Loucy (cell line): Measurements from ENCODE around the gene ABCC8.

Source experiments
- H2AFZ ChIP-seq: fragments of 200-600 bp; sonication (generic); 2 replicates; pipeline ENCODE4 v1.6.0; 2016; ENCODE audit warnings: antibody characterized with exemption, mild to moderate bottlenecking, low read length, moderate library complexity
- H3F3A ChIP-seq: fragments of 200-600 bp; 2 replicates; pipeline ENCODE4 v1.6.0; 2016; ENCODE audit warnings: antibody characterized with exemption, low read depth, mild to moderate bottlenecking
- H3K27me3 ChIP-seq: fragments of 200-600 bp; sonication (generic); 2 replicates; pipeline ENCODE4 v1.6.1; 2014; ENCODE audit warnings: low read length, mild to moderate bottlenecking; ENCODE audit not compliant: insufficient read depth, poor library complexity, severe bottlenecking
- H3K36me3 ChIP-seq: fragments of 200-600 bp; sonication (generic); 2 replicates; pipeline ENCODE4 v1.6.1; 2016; ENCODE audit warnings: low read length; ENCODE audit not compliant: insufficient read depth
- H3K4me1 ChIP-seq: fragments of 200-600 bp; sonication (generic); 2 replicates; pipeline ENCODE4 v1.5.1; 2014; ENCODE audit warnings: low read length, mild to moderate bottlenecking; ENCODE audit not compliant: insufficient read depth, poor library complexity, severe bottlenecking
- H3K4me2 ChIP-seq: fragments of 200-600 bp; sonication (generic); 2 replicates; pipeline ENCODE4 v1.6.0; 2014; ENCODE audit warnings: antibody characterized with exemption, low read length, low read depth, mild to moderate bottlenecking; ENCODE audit not compliant: poor library complexity, severe bottlenecking
- H3K4me3 ChIP-seq: fragments of 200-600 bp; sonication (generic); 2 replicates; pipeline ENCODE4 v1.5.1; 2014; ENCODE audit warnings: low read length, mild to moderate bottlenecking, mixed read lengths; ENCODE audit not compliant: poor library complexity, severe bottlenecking
- H3K79me2 ChIP-seq: fragments of 200-600 bp; sonication (generic); 2 replicates; pipeline ENCODE4 v1.6.1; 2014; ENCODE audit warnings: low read length; ENCODE audit not compliant: insufficient read depth
- H3K9ac ChIP-seq: fragments of 200-600 bp; sonication (generic); 2 replicates; pipeline ENCODE4 v1.6.0; 2014; ENCODE audit warnings: mild to moderate bottlenecking, low read depth, low read length, moderate library complexity; ENCODE audit not compliant: poor library complexity, severe bottlenecking
- H3K9me2 ChIP-seq: fragments of 200-600 bp; sonication (generic); replicated peaks from 2 replicates; pipeline ENCODE4 v1.6.1; 2016; ENCODE audit warnings: low read depth, low read length, mixed read lengths
- H3K9me3 ChIP-seq: fragments of 200-600 bp; sonication (generic); 2 replicates; pipeline ENCODE4 v1.6.1; 2014; ENCODE audit warnings: mild to moderate bottlenecking, antibody characterized with exemption, low read length, low read depth; ENCODE audit not compliant: insufficient read depth
- H4K20me1 ChIP-seq: fragments of 200-600 bp; sonication (generic); 2 replicates; pipeline ENCODE4 v1.6.0; 2014; ENCODE audit warnings: antibody characterized with exemption, low read length, mild to moderate bottlenecking; ENCODE audit not compliant: insufficient read depth, poor library complexity, severe bottlenecking
- EZH2phosphoT487 ChIP-seq: fragments of 200-600 bp; IDR thresholded peaks from 2 replicates; pipeline ENCODE4 v1.6.1; 2018; ENCODE audit warnings: antibody characterized with exemption, mild to moderate bottlenecking, moderate library complexity, borderline replicate concordance
- TF ChIP-seq, protein P1 (sequence below): fragments of 200-600 bp; sonication (generic); conservative IDR thresholded peaks from 2 replicates; pipeline ENCODE4 v1.5.1; 2014; ENCODE audit warnings: mild to moderate bottlenecking, antibody characterized with exemption, low read length

ABCC8 gene

DNA sequence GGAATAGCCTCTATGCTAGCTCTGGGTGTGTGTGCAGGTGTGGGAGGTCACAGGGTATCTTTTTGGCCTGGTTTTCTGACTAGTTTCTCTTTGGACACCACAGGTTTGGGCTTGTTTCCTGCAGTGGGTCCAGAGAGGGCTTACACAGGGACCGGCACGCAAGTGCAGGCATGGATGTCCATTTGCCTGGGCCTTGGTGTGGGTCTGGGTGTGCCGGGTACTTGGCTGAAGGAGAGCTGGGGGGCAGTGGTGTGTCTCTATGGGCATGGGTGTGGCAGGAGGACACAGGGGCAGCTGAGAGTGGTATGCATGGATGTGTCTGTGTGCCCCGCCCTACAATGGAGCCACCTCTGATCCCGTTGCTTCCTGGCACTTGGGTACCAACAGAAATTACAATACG is 80.7 kb downstream of the ABCC8 start:
- Histone ChIP-seq H3K9me3 (no peaks in the 10 kb centered on the region), H3K9me2 (no peaks in the 10 kb centered on the region), H3K79me2 (no peaks in the 10 kb centered on the region), H3K27me3 (no peaks in the 10 kb centered on the region), H2AFZ (no peak overlapping the region), H3F3A (no peaks in the 10 kb centered on the region), H3K4me3 (no peak overlapping the region), H4K20me1 (no peaks in the 10 kb centered on the region), H3K9ac (no peak overlapping the region), H3K4me2 (no peak overlapping the region), H3K36me3 (no peaks in the 10 kb centered on the region), H3K4me1 (no peaks in the 10 kb centered on the region)
- TF ChIP-seq, protein P1, sequence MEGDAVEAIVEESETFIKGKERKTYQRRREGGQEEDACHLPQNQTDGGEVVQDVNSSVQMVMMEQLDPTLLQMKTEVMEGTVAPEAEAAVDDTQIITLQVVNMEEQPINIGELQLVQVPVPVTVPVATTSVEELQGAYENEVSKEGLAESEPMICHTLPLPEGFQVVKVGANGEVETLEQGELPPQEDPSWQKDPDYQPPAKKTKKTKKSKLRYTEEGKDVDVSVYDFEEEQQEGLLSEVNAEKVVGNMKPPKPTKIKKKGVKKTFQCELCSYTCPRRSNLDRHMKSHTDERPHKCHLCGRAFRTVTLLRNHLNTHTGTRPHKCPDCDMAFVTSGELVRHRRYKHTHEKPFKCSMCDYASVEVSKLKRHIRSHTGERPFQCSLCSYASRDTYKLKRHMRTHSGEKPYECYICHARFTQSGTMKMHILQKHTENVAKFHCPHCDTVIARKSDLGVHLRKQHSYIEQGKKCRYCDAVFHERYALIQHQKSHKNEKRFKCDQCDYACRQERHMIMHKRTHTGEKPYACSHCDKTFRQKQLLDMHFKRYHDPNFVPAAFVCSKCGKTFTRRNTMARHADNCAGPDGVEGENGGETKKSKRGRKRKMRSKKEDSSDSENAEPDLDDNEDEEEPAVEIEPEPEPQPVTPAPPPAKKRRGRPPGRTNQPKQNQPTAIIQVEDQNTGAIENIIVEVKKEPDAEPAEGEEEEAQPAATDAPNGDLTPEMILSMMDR: no peak
- TF ChIP-seq EZH2phosphoT487: no peak

DNA sequence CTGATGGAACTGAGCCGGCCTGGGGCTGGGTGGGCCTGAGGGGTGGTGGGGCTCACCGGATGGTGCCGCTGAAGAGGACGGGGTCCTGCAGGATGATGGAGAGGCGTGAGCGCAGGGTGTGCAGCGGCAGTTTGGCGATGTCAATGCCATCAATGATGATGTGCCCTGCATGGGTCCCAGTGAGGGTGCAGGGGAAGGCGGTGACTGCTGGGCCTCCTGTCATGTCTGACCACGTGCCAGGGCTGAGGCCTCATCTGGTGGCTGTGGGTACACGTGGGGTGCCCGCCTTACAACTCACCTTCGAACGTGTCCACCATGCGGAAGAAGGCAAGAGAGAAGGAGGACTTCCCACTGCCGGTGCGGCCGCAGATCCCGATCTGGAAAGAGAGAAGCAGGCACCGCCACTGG is 81.1 kb downstream of the ABCC8 start:
- Histone ChIP-seq H3K9me3 (no peaks in the 10 kb centered on the region), H3K79me2 (no peaks in the 10 kb centered on the region), H3K4me3 (no peak overlapping the region), H2AFZ (no peak overlapping the region), H3K36me3 (no peaks in the 10 kb centered on the region), H3K27me3 (no peaks in the 10 kb centered on the region), H3K9me2 (no peaks in the 10 kb centered on the region), H3K4me2 (no peak overlapping the region), H3K4me1 (no peaks in the 10 kb centered on the region), H4K20me1 (no peaks in the 10 kb centered on the region), H3K9ac (no peak overlapping the region), H3F3A (no peaks in the 10 kb centered on the region)
- TF ChIP-seq, protein P1: no peak

DNA sequence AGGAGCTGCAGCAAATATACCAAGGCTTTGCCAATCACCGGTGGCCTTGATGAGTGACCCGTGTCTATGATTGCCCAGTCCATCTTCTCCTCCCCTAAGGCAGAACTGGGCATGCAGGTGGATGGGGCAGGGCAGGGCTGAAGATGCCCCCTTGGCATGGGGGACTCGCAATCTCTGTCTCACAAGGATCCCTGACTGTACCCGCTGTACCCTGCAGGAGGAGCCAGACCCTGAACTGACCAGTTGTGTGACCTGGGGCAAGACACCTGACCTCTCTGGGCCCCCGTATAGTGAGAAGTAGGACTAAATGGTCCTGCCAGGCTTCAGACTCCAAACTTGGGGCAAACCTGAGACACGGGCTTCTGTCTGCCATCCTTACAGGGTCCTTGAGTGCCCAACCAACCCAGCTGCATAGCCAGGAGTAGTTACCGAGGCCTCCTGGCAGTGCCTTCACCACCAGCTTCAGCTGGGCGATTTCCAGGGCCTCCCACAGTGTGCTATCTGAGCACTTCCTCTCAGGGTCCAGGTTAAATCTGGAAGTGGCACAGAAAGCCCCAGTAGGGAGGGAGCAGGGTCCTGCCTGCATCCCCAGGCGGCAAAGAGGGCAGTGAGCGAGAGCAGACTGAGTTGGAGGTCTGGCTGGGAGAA is 81.8 kb downstream of the ABCC8 start:
- no peak overlapping the region for H3K4me2 ChIP-seq
- no peaks in the 10 kb centered on the region for H3F3A ChIP-seq
- no peaks in the 10 kb centered on the region for H3K36me3 ChIP-seq
- TF ChIP-seq EZH2phosphoT487: no peak
- TF ChIP-seq, protein P1: no peak
- H3K9me2 ChIP-seq: no peaks in the 10 kb centered on the region
- no peak overlapping the region for H2AFZ ChIP-seq
- H3K4me3 ChIP-seq: no peak overlapping the region
- H3K4me1 ChIP-seq: peaks cover 2% of the 10 kb centered on the region
- H3K9ac ChIP-seq: no peak overlapping the region
- no peaks in the 10 kb centered on the region for H3K27me3 ChIP-seq
- H4K20me1 ChIP-seq: no peaks in the 10 kb centered on the region
- H3K9me3 ChIP-seq: no peaks in the 10 kb centered on the region
- no peaks in the 10 kb centered on the region for H3K79me2 ChIP-seq
